ENCODE measurements around the gene YIF1B.

YIF1B gene

GRCh38 chr19:38304352-38304865 lies 11.3 kb downstream of the YIF1B start:
- no peak for DNase-seq (ENCODE audit: low spot score)

GRCh38 chr19:38303517-38304351 lies 12.0 kb downstream of the YIF1B start, which contains the start of gene C19orf33:
C19orf33 (plus strand) TSS chr19:38304251; CDS start chr19:38304262, 11 bp downstream.
- DNase-seq (ENCODE audit: low spot score) = no peak

DNA sequence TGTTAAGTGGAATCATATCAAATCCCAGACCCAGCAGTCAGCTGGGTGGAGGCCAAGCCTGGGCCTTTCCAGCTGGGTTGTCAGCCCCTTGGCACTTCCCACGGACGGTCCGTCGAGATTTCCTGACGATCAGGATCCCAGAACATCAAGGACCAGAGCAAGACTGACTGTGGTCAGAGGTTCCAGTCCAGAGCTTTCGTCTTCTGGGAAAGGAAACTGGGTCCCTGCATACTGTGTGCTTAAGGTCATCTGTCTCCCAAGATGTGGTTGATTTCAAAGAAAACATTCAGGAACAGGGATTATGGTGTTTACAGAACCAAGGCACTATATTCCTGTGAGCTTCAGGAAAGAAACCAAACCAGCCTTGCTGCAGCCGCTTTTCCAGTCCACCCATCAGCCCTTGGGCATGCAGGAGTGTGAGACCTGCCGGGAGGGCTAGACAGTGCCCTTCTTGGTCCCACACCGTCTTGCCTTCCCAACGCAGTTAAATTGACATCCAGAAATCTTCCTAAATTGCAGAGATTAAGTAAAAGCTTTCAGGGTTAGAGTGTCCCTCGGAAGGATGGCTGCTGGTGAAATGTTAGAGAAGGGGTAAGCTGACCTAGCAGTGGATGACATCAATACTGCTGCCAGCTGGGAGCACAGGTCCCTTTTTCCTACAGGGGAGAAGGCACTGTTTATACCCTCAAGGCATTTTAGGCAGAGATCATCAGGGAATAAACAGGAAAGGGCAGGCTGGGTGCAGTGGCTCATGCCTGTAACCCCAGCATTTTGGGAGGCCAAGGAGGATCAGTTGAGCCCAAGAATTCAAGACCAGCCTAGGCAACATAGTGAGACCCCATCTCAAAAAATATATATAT lies 16.7 kb downstream of the YIF1B start:
- no peak for DNase-seq (ENCODE audit: low spot score)

- no peak for DNase-seq (ENCODE audit: low spot score)
These were observed 21.7 kb downstream of the YIF1B start for GRCh38 chr19:38294090-38294489.

DNA sequence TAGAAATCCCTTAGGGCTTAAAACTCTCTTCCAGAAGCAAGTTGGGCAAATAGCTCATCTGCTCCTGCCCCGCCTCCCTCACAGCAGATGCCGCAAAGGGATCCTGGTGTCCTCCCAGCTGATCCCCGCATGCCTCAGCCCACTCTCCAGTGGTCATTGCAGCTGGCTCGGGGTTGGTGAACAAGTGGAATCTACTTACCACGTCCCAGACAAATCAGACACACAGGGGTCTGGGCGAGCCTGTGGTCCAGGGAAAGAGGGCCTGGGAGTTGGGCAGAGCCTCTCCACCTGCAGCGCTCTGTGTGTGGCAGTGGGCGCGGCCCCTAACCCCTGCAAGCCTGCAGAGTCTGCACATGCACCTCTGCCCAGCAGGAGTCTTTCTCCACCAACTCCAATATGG lies 22.5 kb downstream of the YIF1B start:
- no peak for DNase-seq (ENCODE audit: low spot score)

DNA sequence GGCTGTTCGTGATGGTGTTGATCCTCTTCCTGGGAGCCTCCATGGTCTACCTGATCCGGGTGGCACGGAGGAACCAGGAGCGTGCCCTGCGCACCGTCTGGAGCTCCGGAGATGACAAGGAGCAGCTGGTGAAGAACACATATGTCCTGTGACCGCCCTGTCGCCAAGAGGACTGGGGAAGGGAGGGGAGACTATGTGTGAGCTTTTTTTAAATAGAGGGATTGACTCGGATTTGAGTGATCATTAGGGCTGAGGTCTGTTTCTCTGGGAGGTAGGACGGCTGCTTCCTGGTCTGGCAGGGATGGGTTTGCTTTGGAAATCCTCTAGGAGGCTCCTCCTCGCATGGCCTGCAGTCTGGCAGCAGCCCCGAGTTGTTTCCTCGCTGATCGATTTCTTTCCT lies 23.9 kb downstream of the YIF1B start:
- DNase-seq (ENCODE audit: low spot score) = no peak

DNA sequence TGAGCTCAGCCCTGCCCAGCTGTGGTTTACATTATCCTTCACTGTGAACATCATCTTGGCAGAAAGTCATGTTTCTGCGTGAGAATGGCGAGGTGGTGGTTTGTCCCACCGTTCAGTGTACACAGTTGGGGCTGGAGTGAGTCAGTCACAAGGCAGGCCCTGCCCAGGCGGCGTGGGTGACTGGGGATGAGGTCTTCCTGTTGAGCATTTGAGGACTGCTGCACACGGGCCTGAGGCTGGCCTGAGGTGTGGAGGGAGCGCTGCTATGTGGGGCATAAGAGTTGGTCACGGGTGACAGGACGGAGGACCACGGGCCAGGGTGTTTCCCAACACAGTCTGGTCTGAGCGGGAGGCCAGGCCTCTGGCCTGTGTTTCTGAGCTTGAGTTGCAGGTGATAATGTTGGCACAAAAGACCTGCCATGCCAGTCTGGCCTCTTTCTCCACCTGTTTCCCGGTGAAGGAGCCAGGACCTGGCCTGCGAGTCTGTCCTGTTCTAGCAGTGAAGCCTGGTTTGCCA lies 25.1 kb downstream of the YIF1B start:
- DNase-seq (ENCODE audit: low spot score) = no peak

DNA sequence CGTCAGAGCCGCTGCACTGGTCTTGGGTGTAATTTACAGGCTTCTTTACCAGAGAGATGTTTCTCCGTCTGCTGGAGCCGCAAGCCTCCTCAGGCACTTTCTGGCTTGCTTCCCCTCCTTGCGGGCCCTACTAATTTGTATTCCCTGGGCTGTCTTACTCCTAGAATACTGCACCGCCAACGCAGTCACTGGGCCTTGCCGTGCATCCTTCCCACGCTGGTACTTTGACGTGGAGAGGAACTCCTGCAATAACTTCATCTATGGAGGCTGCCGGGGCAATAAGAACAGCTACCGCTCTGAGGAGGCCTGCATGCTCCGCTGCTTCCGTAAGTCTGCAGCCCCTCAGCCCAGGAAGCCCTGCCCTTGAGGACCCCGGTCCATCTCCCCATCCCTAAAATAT lies 25.8 kb downstream of the YIF1B start:
- no peak for DNase-seq (ENCODE audit: low spot score)

DNA sequence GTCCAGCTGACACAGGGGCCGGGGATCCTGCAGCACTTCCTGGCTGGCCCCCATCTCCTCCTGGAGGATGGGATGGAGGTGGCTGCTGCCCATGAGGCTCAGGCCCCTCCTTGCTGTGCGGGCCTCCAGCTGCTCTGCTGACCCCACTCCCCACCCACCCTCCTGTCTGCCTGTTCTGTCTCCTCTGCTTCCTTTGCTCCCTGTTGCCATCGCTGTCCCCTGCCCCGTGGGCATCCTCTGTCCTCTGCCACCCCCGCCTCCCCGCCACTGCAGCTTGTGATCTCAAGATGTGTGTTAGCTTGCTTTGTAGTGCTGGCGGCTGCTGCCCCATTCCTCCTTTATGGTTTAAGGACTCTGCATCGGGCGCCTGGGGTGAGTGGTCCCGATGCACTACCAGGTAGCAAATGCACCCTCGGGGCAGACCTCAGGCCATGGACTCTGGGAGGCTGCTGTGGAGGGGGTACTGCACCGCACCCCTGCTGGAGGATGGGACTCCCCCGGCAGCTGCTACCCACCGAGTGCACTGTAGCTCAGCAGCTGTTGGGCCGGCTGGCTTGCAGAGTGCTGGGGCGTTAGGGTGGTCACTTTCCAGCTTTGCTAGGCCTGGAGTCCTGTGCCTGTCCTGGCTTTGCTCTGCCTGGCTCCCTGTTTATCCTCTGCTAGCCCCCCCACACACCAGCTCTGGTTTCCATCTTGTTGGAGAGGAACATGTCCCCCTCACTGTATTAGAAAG lies 27.5 kb downstream of the YIF1B start:
- DNase-seq (ENCODE audit: low spot score) = no peak

- DNase-seq (ENCODE audit: low spot score) = no peak
These were observed 28.1 kb downstream of the YIF1B start for GRCh38 chr19:38287604-38288003.

DNA sequence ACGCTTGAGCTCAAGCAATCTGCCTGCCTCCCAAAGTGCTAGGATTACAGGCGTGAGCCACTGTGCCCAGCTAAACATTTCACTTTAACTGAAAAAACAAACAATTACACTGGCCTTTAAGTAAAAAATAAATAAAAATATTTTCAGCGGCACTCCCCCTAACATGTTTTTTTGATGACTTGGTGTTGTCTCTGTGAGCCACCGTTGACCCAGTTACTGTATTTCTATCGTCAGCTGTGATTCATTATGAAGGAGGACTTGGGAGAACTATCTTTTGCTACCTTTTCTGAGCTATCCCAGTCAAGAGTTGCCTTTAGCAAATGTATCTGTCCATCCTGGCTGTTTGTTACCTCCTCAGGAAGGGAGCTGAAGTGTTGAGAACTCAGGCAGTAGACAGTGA lies 30.2 kb downstream of the YIF1B start:
- no peak for DNase-seq (ENCODE audit: low spot score)

DNA sequence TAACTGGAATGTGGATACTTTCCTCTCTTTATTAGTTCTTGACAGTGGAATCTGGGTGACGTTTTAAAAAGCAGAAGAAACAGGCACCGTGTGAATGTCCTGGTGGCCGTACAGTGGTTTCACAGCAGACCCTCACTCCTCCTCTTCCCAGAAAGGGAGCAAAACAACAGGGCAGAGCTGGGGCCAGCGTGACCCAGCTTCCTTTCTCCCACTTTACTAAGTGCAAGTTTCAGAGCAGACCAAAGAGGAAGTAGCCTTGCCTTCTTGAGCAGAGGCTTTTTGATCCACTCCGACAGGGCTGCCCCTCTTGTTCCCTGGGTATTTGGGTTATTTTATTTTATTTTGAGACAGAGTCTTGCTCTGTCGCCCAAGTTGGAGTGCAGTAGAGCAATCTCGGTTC lies 31.3 kb downstream of the YIF1B start:
- DNase-seq (ENCODE audit: low spot score) = no peak

DNA sequence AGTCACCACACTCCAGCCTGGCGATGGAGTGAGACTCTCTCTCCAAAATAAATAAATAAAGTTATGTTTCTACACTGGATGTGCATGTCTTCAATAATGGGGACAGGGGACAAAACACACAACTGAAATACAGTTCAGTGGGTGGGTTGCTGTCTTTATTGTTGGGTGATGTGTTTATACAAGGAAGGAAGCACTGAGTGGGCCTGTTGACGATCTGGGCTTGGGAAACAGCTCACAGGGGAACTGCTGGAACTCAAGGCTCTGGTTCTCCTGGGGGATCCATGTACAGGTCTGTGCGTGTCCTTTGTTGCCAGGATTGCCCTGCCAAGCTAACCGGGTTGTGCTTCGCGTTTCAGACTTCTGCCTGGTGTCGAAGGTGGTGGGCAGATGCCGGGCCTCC lies 32.5 kb downstream of the YIF1B start:
- no peak for DNase-seq (ENCODE audit: low spot score)

DNA sequence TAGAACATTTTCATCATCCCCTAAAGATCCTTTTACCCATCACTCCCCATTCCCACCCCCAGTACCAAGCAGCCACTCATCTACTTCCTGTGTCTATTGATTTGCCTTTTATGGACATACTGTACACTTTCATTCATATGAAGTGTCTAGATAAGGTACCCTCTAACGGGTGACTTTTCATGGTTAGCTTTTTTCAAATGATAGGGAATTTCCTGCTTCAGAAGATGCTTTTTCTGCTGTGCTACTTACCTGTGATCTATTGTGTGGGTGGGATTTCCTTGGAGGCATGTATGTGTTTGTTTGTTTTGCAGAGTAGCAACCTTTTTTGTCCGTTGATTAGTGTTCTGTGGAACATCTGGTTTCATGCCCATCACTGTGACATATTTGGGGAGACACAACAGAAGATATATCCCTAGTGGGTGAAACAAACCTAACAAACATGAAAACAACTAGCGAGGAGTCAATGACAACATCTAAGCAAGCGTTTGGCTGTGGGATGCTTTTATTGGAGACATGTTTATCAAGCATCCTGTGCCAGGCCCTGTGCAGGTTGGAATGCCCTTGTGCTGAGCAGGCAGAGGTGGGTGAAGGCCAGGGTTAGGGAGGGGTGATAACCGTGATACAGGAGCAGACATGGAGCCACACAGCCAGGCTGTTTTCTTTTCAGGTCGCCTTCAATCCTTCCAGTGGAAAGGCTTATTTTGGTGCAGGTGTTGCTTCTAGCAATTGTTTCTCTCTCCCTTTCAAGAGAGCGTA lies 33.8 kb downstream of the YIF1B start:
- DNase-seq (ENCODE audit: low spot score) = no peak

GRCh38 chr19:38280030-38280921 lies 35.5 kb downstream of the YIF1B start:
- DNase-seq (ENCODE audit: low spot score) = no peak

DNA sequence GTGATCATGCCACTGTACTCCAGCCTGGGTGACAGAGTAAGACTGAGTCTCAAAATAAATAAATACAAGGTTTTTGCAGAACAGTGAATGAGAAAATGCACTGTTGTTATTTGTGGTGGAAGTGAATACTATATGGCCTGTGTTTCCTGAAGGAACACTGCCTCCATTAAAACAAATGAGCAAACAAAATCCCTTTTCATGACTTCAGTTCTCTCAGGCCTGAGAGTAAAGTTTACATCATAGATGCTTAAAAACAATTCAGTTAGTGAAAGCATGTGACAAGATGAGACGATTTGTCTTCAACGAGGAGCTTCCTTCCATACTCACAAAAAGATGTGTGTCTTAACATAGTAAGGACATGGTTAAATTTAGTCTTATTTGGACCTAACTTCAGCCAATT lies 37.0 kb downstream of the YIF1B start:
- DNase-seq (ENCODE audit: low spot score) = no peak

DNA sequence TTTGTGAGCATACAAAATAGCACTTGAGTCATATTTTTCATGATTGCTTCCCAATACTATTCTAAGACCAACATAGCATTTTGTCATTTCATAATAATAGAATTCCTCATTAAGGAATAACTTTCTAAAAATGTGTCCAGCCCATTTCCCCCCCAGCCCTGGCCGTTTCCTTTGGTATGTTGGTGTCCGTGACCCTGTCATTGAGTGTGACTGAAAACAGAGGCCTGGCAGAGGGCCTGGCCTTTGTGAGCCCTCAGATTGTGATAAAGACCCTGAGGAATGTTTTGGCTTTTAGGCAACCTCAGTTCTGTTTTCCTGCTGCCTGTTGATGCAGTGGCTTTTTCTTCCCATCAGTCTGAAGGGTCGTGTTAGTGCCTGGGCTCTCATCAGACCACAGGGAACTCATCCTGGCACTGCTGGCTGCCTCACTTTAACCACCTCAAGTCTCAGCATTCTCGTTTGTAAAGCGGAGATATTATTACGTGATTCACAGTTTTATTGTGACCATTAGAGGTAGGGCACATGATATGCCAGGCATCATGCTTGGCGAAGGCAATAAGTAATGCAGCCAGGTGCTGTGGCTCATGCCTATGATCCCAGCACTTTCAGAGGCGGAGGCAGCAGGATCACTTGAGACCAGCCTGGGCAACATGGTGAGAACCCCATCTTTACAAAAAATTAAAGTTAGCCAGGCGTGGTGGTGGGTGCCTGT lies 37.6 kb downstream of the YIF1B start:
- no peak for DNase-seq (ENCODE audit: low spot score)

GRCh38 chr19:38277549-38277948 lies 38.2 kb downstream of the YIF1B start:
- DNase-seq (ENCODE audit: low spot score) = no peak

- DNase-seq (ENCODE audit: low spot score) = no peak
These were observed 38.7 kb downstream of the YIF1B start for GRCh38 chr19:38276942-38277517.
